Mononuclear cell (primary cell): ENCODE measurements around the gene TBC1D22A. TPM values are rescaled to one million over a fixed set of nuclear protein-coding genes. Genes with fewer than 3 reads are reported as not detected.
A peak's percentile ranks its signal among the peaks of the same experiment; 100 is the strongest.

Source experiments
- H3K27me3 ChIP-seq: 2 replicates; pipeline ENCODE4 v1.6.0; 2011; ENCODE audit warnings: low read length, control low read depth; ENCODE audit not compliant: insufficient read depth
- H3K4me1 ChIP-seq: 2 replicates; pipeline ENCODE4 v1.5.1; 2011; ENCODE audit warnings: mild to moderate bottlenecking, low read length, control low read depth; ENCODE audit not compliant: insufficient read depth
- H3K4me3 ChIP-seq: 2 replicates; pipeline ENCODE4 v1.5.1; 2011; ENCODE audit warnings: mild to moderate bottlenecking, low read length, moderate library complexity
- H3K9me3 ChIP-seq: 2 replicates; pipeline ENCODE4 v1.5.1; 2011; ENCODE audit warnings: low read depth, mild to moderate bottlenecking, control low read depth, low read length
- total RNA-seq: library from RNA; depleted of rRNA; stranded (reverse); fragments of >200 nt; gene quantifications from one replicate; pipeline ENCODE4 v1.2.3, GENCODE V29; 2012

TBC1D22A gene
- total RNA-seq, 1 donor = 14.1 TPM

GRCh38 chr22:46931881-46932280, 169.4 kb downstream of the TBC1D22A start:
- H3K4me1 ChIP-seq = peaks cover 24% of the 10 kb centered on the region
- no peak overlapping the region for H3K4me3 ChIP-seq
- no peaks in the 10 kb centered on the region for H3K9me3 ChIP-seq
- H3K27me3 ChIP-seq = no peaks in the 10 kb centered on the region

GRCh38 chr22:46933040-46933930, 170.8 kb downstream of the TBC1D22A start:
- Histone ChIP-seq H3K4me3 (no peak overlapping the region), H3K27me3 (no peaks in the 10 kb centered on the region), H3K9me3 (no peaks in the 10 kb centered on the region), H3K4me1 (peaks cover 24% of the 10 kb centered on the region)

GRCh38 chr22:46934172-46934745, 171.8 kb downstream of the TBC1D22A start:
- Histone ChIP-seq H3K4me1 (peaks cover 24% of the 10 kb centered on the region), H3K4me3 (no peak overlapping the region), H3K9me3 (no peaks in the 10 kb centered on the region), H3K27me3 (no peaks in the 10 kb centered on the region)

GRCh38 chr22:46934746-46935491, 172.5 kb downstream of the TBC1D22A start:
- no peaks in the 10 kb centered on the region for H3K27me3 ChIP-seq
- no peak overlapping the region for H3K4me3 ChIP-seq
- no peaks in the 10 kb centered on the region for H3K9me3 ChIP-seq
- H3K4me1 ChIP-seq = peaks cover 24% of the 10 kb centered on the region

GRCh38 chr22:46935506-46936377, 173.3 kb downstream of the TBC1D22A start:
- H3K4me1 ChIP-seq = peaks cover 24% of the 10 kb centered on the region
- no peak overlapping the region for H3K4me3 ChIP-seq
- no peaks in the 10 kb centered on the region for H3K9me3 ChIP-seq
- no peaks in the 10 kb centered on the region for H3K27me3 ChIP-seq

- peaks cover 24% of the 10 kb centered on the region for H3K4me1 ChIP-seq
- no peaks in the 10 kb centered on the region for H3K27me3 ChIP-seq
- H3K4me3 ChIP-seq = no peak overlapping the region
- H3K9me3 ChIP-seq = no peaks in the 10 kb centered on the region
These were observed 174.0 kb downstream of the TBC1D22A start for GRCh38 chr22:46936378-46936903.

GRCh38 chr22:46937185-46937584, 174.7 kb downstream of the TBC1D22A start:
- Histone ChIP-seq H3K4me3 (no peak overlapping the region), H3K9me3 (no peaks in the 10 kb centered on the region), H3K27me3 (no peaks in the 10 kb centered on the region), H3K4me1 (peaks cover 28% of the 10 kb centered on the region)

- H3K27me3 ChIP-seq = no peaks in the 10 kb centered on the region
- H3K4me1 ChIP-seq = peaks cover 33% of the 10 kb centered on the region
- H3K9me3 ChIP-seq = no peaks in the 10 kb centered on the region
- no peak overlapping the region for H3K4me3 ChIP-seq
These were observed 175.5 kb downstream of the TBC1D22A start for GRCh38 chr22:46937939-46938338.

- H3K4me3 ChIP-seq = peak overlapping the region; percentile 8
- peaks cover 19% of the 10 kb centered on the region for H3K4me1 ChIP-seq
- no peaks in the 10 kb centered on the region for H3K27me3 ChIP-seq
- H3K9me3 ChIP-seq = no peaks in the 10 kb centered on the region
These were observed 179.7 kb downstream of the TBC1D22A start for GRCh38 chr22:46941968-46942798.

- Histone ChIP-seq H3K9me3 (no peaks in the 10 kb centered on the region), H3K4me3 (peak overlapping the region; percentile 8), H3K27me3 (no peaks in the 10 kb centered on the region), H3K4me1 (peaks cover 19% of the 10 kb centered on the region)
These were observed 180.6 kb downstream of the TBC1D22A start for GRCh38 chr22:46942799-46943785.

- Histone ChIP-seq H3K4me3 (no peak overlapping the region), H3K4me1 (peaks cover 19% of the 10 kb centered on the region), H3K27me3 (no peaks in the 10 kb centered on the region), H3K9me3 (no peaks in the 10 kb centered on the region)
These were observed 183.0 kb downstream of the TBC1D22A start for GRCh38 chr22:46945481-46945880.

GRCh38 chr22:46946383-46946962, 184.0 kb downstream of the TBC1D22A start:
- H3K9me3 ChIP-seq = no peaks in the 10 kb centered on the region
- H3K4me1 ChIP-seq = peaks cover 19% of the 10 kb centered on the region
- H3K27me3 ChIP-seq = no peaks in the 10 kb centered on the region
- H3K4me3 ChIP-seq = no peak overlapping the region
